GM21447 (cell line): Measurements from ENCODE around the gene SSC5D.

Experiments used
- ATAC-seq: cut with Tn5 transposase; IDR thresholded peaks from one replicate; pipeline ENCODE4 v1.9.1; 2021; ENCODE audit not compliant: unreplicated experiment

SSC5D gene

GRCh38 chr19:55535173-55535964, 47.1 kb downstream of the SSC5D start:
- no peak for ATAC-seq

GRCh38 chr19:55535965-55536350, 47.7 kb downstream of the SSC5D start:
- no peak for ATAC-seq

- ATAC-seq: no peak
Measured at GRCh38 chr19:55536366-55536765, 48.1 kb downstream of the SSC5D start.

DNA sequence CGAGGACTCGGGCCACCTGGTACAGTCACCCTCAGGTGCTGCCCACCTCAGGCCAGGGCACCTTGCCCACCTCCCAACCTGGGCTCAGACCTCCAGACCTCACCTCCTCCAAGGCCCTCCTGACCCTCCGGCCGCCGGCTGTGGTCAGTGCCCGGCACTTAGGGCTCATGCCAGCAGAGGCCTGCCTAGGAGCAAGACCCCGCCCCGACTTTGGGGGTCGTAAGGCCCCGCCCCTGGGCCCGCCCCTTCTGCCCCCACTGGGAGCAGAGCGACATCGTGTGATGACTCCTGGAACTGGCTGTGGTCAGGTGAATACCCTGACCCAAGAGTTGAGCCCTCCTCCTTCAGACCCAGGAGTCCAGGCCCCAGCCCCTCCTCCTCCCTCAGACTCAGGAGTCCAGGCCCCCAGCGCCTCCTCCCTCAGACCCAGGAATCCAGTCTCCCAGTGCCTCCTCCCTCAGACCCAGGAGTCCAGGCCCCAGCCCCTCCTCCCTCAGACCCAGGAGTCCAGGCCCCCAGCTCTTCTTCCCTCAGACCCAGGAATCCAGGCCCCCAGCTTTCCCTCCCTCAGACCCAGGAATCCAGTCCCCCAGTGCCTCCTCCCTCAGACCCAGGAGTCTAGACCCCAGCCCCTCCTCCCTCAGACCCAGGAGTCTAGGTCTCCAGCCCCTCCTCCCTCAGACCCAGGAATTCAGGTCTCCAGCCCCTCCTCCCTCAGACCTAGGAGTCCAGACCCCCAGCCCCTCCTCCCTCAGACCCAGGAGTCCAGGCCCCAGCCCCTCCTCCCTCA, 48.9 kb downstream of the SSC5D start, which contains the start of gene SBK2:
SBK2 (minus strand) TSS at position 183 of the 790 bp plus-strand sequence. CDS start 839 bp downstream, outside the sequence.
- no peak for ATAC-seq

DNA sequence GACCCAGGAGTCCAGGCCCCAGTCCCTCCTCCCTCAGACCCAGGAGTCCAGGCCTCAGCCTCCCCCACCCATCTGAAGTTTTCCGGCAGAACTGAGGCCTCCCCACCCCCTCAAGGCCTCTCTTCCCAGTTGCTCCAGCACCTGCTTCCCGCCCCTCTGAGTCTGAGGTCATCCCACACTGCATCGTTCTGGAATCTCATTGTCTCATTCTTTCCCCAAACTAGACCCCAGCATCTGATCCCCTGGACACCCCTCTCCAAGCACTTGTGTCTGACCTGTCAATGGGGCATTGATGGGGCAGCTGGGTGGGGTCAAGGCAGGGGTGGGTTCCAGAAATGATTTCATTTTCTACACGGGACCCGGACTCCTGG, 49.5 kb downstream of the SSC5D start:
- no peak for ATAC-seq

GRCh38 chr19:55538132-55538531, 49.9 kb downstream of the SSC5D start:
- ATAC-seq: no peak

- no peak for ATAC-seq
Measured at GRCh38 chr19:55539090-55539984, 51.1 kb downstream of the SSC5D start.

DNA sequence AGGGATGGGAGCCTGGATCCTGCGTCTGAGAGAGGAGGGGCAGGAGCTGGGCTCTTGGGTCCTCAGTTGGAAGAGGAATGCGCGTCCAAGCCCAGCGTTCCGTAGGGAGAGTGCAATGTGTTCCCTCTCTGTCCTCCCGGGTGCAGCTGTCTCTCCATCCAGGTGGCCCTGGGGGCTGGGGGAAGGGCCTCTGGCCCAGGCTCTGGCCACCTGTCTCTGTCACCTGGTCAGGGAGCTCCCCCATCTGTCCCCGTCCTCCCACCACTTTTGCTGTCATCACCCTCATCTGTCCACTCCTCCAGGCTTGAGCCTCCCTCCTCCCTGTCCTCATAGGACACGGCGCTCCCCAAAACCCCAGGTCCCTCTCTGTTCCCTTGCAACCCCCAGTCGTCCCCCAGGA, 52.4 kb downstream of the SSC5D start:
- no peak for ATAC-seq

GRCh38 chr19:55541091-55541490, 52.9 kb downstream of the SSC5D start:
- ATAC-seq: no peak

DNA sequence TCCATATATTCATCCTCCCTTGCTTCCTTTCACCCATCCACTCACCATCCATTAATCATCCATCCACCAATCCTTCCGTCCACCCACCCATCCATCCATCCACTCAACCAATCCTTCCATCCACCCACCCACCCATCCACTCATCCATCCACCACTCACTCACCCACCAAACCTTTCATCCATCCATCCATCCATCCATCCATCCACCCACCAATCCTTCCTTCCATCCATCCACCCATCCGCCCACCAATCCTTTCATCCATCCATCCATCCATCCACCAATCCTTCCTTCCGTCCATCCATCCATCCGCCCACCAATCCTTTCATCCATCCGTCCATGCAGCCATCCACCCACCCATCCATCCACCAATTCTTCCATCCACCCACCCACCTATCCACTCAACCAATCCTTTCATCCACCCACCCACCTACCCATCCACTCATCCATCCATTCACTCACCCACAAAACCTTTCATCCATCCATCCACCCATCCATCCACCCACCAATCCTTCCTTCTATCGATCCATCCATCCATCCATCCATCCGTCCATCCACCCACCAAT, 54.1 kb downstream of the SSC5D start:
- ATAC-seq: no peak

DNA sequence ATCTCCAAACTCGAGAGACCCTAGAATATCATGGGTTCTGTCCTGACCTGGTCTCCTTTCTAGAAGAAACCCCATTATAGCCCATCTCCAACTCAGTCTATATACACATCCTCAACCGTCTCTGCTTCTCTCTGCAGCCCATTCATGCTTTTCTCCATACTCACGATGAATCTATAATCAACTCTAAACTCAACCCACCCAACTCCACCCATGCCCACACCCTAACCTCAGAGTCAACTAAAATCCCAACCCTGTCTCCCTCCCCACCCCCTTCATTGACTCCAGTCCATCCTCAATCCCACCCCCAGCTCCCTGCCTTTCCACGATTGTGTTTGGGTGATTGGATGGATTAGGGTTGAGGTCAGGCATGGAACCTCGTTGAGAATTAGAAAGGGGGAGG, 55.3 kb downstream of the SSC5D start:
- ATAC-seq: no peak

- no peak for ATAC-seq
Measured at GRCh38 chr19:55544014-55544413, 55.8 kb downstream of the SSC5D start.

- no peak for ATAC-seq
Measured at GRCh38 chr19:55544776-55545439, 56.7 kb downstream of the SSC5D start.

- no peak for ATAC-seq
Measured at GRCh38 chr19:55545443-55545842, 57.2 kb downstream of the SSC5D start, which contains the start of gene SBK3. Gene SBK3, minus strand, starts transcription at chr19:55545543. Its CDS starts 0 bp downstream, at chr19:55545543.

DNA sequence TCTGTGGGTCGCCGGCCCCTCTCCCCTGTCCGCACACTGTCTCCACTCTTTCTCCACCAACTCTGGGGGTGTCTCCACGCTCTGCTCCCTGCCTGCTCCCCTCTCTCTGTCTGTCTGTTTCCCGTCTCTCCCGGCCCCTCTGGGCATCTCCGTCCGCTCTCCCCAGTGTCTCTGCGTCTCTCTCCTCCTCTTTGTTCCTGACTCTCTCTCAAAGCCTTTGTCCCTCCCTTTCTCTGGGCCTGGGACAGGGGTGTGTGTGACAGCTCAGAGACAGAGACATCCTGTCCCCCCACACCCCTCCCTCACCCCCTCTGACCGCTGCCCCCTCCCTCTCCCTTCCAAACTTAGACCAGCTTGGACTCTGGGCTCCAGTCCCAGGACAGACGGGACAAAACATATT, 57.8 kb downstream of the SSC5D start:
- ATAC-seq: no peak

DNA sequence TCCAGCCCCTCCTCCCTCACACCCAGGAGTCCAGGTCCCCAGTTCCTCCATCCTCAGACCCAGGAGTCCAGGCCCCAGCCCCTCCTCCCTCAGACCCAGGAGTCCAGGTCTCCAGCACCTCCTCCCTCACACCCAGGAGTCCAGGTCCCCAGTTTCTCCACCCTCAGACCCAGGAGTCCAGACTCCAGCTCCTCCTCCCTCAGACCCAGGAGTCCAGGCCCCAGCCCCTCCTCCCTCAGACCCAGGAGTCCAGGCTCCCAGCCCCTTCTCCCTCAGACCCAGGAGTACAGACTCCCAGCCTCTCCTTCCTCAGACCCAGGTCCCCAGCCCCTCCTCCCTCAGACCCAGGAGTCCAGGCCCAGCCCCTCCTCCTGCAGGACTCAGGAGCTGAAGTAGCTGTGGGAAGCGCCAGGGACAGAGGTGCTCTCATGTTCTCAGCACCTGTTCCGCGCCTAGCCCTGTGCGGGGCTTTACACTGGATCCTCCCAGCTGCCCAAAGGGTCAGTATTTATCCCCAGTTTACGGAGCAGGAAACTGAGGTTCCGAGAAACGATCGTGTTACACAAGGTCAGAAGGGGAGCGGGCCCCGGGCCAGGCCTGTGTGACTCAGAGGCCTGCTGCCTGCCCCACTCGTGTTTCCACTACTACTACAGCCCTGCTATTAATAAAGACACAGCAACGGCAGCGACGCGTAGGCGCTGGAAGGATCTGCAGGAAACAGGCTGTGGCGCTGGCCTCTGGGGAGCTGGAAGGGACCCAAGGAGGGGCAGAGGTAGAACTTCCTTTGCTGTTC, 58.8 kb downstream of the SSC5D start:
- no peak for ATAC-seq

DNA sequence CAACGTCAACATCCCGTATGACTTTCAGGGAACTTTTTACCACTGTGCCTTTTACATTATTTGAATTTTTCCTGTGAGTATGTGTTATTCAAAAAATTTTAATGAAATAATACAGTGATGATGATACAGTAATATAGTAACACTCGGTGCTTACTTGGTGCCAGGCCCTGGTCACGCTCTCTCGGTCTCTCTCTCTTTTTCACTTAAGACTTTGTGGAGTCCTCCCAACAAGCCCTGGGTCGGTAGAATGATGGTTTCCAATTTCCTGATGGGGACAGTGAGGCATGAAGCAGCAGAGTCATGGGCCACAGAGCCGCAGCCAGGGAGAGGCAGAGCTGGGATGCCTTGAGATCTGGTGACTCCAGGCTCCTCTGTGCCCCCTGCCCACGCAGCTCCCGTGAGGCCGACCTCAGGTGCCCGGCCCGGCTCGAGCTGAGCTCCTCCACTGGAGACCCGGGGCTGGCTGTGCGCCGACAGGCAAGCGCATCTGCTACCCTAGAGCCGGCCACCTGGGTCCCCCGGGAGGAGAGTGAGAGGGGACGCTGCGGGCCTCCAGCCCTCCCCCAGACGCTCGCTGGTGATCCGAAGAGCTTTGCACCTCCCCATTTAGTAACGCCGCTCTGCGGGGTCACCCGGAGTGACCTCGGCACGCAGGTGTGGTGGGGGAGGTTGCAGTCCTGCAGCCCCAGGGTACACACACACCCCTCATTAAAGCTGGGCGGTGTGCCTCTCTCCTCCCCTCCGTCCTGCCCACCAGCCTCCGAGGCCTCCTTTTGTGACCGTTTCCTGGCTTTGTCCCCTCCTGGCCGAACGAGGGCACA, 61.5 kb downstream of the SSC5D start:
- no peak for ATAC-seq

DNA sequence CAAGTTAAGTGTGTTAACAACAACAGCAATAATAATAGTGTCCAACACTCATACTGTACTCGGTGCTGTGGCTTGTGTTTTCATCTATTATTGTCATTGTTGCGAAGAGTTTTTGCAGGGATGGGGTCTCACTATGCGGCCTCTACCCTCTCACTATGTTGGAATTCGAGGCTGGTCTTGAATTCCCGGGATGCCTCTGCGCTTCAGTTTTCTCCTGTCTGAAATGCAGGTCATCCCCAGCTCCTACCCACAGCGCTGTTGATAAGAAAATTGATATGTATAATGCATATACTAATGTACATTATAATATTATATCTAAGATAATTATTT, 62.0 kb downstream of the SSC5D start:
- ATAC-seq: no peak

DNA sequence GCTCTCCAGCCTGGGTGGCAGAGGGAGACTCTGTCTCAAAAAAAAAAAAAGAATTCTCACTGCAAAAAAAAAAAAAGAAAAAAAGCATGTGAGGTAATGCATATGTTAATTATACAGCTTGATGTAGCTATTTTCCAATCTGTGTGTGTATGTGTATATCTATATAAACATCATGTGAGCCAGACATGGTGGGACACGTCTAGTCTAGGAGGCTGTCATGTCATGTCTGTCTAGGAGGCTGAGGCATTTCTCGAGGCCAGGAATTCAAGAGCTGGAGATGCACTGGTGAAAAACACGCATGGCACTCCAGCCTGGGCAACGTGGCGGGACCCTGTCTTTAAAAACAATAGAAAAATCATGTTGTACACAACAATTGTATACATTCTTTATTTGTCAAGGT, 64.0 kb downstream of the SSC5D start:
- no peak for ATAC-seq
